HCT116 (cell line): ENCODE results near the gene PARD6G.

Experiments
- CEBPB ChIP-seq: IDR thresholded peaks from 2 replicates; pipeline ENCODE4 v1.6.1; 2012; ENCODE audit warnings: low read depth
- POLR2A ChIP-seq: IDR thresholded peaks from 2 replicates; pipeline ENCODE4 v1.7.0; 2011; ENCODE audit warnings: borderline replicate concordance; ENCODE audit not compliant: insufficient read depth, insufficient read length; ENCODE audit errors: extremely low read depth
- TF ChIP-seq, protein P1 (sequence below), 3 experiments: fragments of 200-600 bp in 1 of 3; sonication (generic) in 1 of 3; IDR thresholded peaks in 2 of 3; conservative IDR thresholded peaks in 1 of 3; 2 replicates each; pipeline ENCODE4 v1.5.1; 2012 to 2017; ENCODE audit warnings: low read depth in 2 of 3, low read length in 2 of 3, antibody characterized with exemption in 1 of 3, borderline replicate concordance in 1 of 3, control low read depth in 1 of 3, mild to moderate bottlenecking in 1 of 3, mixed read lengths in 1 of 3, mixed run types in 1 of 3, moderate library complexity in 1 of 3; ENCODE audit not compliant: insufficient read depth in 1 of 3
- TF ChIP-seq, protein P2 (sequence below): IDR thresholded peaks from 2 replicates; pipeline ENCODE4 v1.6.1; 2012

DNA sequence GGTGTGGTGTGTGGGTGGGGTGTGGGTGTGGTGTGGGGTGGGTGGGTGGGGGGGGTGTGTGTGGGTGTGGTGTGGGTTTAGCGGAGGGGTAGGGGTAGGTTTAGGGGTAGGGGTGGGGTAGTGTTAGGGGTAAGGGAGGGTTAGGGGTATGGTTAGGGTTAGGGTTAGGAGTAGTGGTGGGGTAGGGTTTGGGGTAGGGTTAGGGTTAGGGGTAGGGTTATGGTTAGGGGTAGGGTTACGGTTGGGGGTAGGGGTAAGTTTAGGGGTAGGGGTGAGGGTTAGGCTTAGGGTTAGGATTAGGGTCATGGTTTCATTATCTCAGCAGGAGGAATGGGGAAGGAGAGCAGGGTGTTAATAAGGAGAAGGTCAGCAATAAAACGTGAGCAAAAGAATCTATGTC, 11.3 kb upstream of the PARD6G start:
- TF ChIP-seq, protein P1, sequence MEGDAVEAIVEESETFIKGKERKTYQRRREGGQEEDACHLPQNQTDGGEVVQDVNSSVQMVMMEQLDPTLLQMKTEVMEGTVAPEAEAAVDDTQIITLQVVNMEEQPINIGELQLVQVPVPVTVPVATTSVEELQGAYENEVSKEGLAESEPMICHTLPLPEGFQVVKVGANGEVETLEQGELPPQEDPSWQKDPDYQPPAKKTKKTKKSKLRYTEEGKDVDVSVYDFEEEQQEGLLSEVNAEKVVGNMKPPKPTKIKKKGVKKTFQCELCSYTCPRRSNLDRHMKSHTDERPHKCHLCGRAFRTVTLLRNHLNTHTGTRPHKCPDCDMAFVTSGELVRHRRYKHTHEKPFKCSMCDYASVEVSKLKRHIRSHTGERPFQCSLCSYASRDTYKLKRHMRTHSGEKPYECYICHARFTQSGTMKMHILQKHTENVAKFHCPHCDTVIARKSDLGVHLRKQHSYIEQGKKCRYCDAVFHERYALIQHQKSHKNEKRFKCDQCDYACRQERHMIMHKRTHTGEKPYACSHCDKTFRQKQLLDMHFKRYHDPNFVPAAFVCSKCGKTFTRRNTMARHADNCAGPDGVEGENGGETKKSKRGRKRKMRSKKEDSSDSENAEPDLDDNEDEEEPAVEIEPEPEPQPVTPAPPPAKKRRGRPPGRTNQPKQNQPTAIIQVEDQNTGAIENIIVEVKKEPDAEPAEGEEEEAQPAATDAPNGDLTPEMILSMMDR (IDR thresholded peaks at IDR 0.05 in 2 of 3, conservative IDR thresholded peaks at IDR 0.05 in 1 of 3; ENCODE audit: borderline replicate concordance in 1 of 3, insufficient read depth in 1 of 3, low read depth in 2 of 3, low read length in 2 of 3): no peak
- TF ChIP-seq CEBPB: no peak
- TF ChIP-seq, protein P2, sequence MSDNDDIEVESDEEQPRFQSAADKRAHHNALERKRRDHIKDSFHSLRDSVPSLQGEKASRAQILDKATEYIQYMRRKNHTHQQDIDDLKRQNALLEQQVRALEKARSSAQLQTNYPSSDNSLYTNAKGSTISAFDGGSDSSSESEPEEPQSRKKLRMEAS: no peak
- no peak for TF ChIP-seq POLR2A
